ENCODE measurements around the gene LIF.

The LIF gene

GRCh38 chr22:30250039-30250565 lies 3.5 kb upstream of the LIF start:
- no peak overlapping the region for H3K4me3 ChIP-seq (ENCODE audit: low read depth, low read length)
- no peak for TF ChIP-seq ZNF416 (tag by site-specific recombination; IDR thresholded peaks at IDR 0.05)
- TF ChIP-seq ZNF837 (tag by site-specific recombination; IDR thresholded peaks at IDR 0.05) = no peak
- no peak for TF ChIP-seq AEBP2 (tag by site-specific recombination; IDR thresholded peaks at IDR 0.05; ENCODE audit: borderline replicate concordance)
- no peak for TF ChIP-seq GLIS2 (tag by site-specific recombination; IDR thresholded peaks at IDR 0.05)
- TF ChIP-seq ZNF610 (tag by site-specific recombination; IDR thresholded peaks at IDR 0.05; ENCODE audit: borderline replicate concordance) = no peak
- TF ChIP-seq SCRT2 (tag by site-specific recombination; IDR thresholded peaks at IDR 0.05) = no peak
- no peak overlapping the region for H3K27ac ChIP-seq (ENCODE audit: extremely low read depth, low read depth, low read length)
- H3K9me3 ChIP-seq (ENCODE audit: control insufficient read depth, insufficient read depth, low read depth, low read length) = no peaks in the 10 kb centered on the region
- CTCF ChIA-PET = interaction anchor here (0.7 to 3.1 kb wide), 4 partner anchors 12 to 235 kb away, joined by 3 to 16 read pairs (median 3); no protein-coding TSS in a partner anchor
- no peaks in the 10 kb centered on the region for H3K36me3 ChIP-seq (ENCODE audit: control insufficient read depth in 2 of 2, insufficient read depth in 1 of 2, low read length in 2 of 2)
- POLR2A ChIA-PET = interaction anchor here (0.6 kb wide), 1 partner anchor 43 kb away, joined by 4 read pairs; no protein-coding TSS in a partner anchor
- peaks cover 3% of the 10 kb centered on the region for H3K4me1 ChIP-seq (ENCODE audit: control insufficient read depth, insufficient read depth, low read length)

GRCh38 chr22:30249049-30250038 lies 2.8 kb upstream of the LIF start:
- Histone ChIP-seq H3K27ac (ENCODE audit: extremely low read depth, low read depth, low read length) (no peak overlapping the region), H3K36me3 (ENCODE audit: control insufficient read depth in 2 of 2, insufficient read depth in 1 of 2, low read length in 2 of 2) (peaks cover 0 to 5% of the 10 kb centered on the region in 2 experiments; a peak in 1 of 3 replicates), H3K4me1 (ENCODE audit: control insufficient read depth, insufficient read depth, low read length) (peaks cover 3% of the 10 kb centered on the region), H3K9me3 (ENCODE audit: control insufficient read depth, insufficient read depth, low read depth, low read length) (no peaks in the 10 kb centered on the region), H3K4me3 (ENCODE audit: low read depth, low read length) (no peak overlapping the region)
- ChIA-PET CTCF (interaction anchor here (0.5 to 3.1 kb wide), 5 partner anchors 91 to 235 kb away, joined by 3 to 16 read pairs (median 3); no protein-coding TSS in a partner anchor), POLR2A (no interaction called here)
- TF ChIP-seq ZIC2 (tag by site-specific recombination; IDR thresholded peaks at IDR 0.05) = peak; percentile 53
- peak; percentile 83 for TF ChIP-seq WT1 (tag by site-specific recombination; IDR thresholded peaks at IDR 0.05)
- no peak for TF ChIP-seq ZNF175 (tag by site-specific recombination; IDR thresholded peaks at IDR 0.05)
- TF ChIP-seq ZBTB1 (tag by site-specific recombination; IDR thresholded peaks at IDR 0.05) = no peak
- TF ChIP-seq KLF1 (tag by site-specific recombination; IDR thresholded peaks at IDR 0.05) = peak; percentile 88
- TF ChIP-seq KLF17 (tag by site-specific recombination; IDR thresholded peaks at IDR 0.05) = peak; percentile 52; the same call in 1 of the 2 replicates
- TF ChIP-seq REPIN1 (tag by site-specific recombination; IDR thresholded peaks at IDR 0.05; ENCODE audit: low read depth) = no peak
- TF ChIP-seq EGR2 (tag by site-specific recombination; IDR thresholded peaks at IDR 0.05; ENCODE audit: low read depth) = peak; percentile 43; the same call in 1 of the 2 replicates
- no peak for TF ChIP-seq ZFP37 (tag by site-specific recombination; IDR thresholded peaks at IDR 0.05)
- peak; percentile 63 for TF ChIP-seq ZFHX2 (tag by site-specific recombination; conservative IDR thresholded peaks at IDR 0.05)
- TF ChIP-seq MYNN (tag by site-specific recombination; IDR thresholded peaks at IDR 0.05; ENCODE audit: borderline replicate concordance) = no peak
- TF ChIP-seq ZNF169 (tag by site-specific recombination; IDR thresholded peaks at IDR 0.05) = no peak

- peaks cover 0 to 13% of the 10 kb centered on the region in 2 experiments; a peak in 1 of 3 replicates for H3K36me3 ChIP-seq (ENCODE audit: control insufficient read depth in 2 of 2, insufficient read depth in 1 of 2, low read length in 2 of 2)
- no peak for TF ChIP-seq ZNF692 (tag by site-specific recombination; IDR thresholded peaks at IDR 0.05)
- no peak for TF ChIP-seq ZNF404 (tag by site-specific recombination; IDR thresholded peaks at IDR 0.05)
- TF ChIP-seq ZNF155 (tag by site-specific recombination; IDR thresholded peaks at IDR 0.05) = no peak
- TF ChIP-seq ZNF549 (tag by site-specific recombination; IDR thresholded peaks at IDR 0.05) = no peak
- no peak for TF ChIP-seq GLI2 (tag by site-specific recombination; IDR thresholded peaks at IDR 0.05; ENCODE audit: borderline replicate concordance, low read depth)
- TF ChIP-seq SETDB1 (IDR thresholded peaks at IDR 0.05; ENCODE audit: insufficient read length, low read length) = no peak
- H3K9me3 ChIP-seq (ENCODE audit: control insufficient read depth, insufficient read depth, low read depth, low read length) = no peaks in the 10 kb centered on the region
- CTCF ChIA-PET = interaction anchor here (0.5 kb wide), 2 partner anchors 15 to 142 kb away, joined by 3 read pairs; no protein-coding TSS in a partner anchor
- POLR2A ChIA-PET = no interaction called here
- H3K27ac ChIP-seq (ENCODE audit: extremely low read depth, low read depth, low read length) = no peak overlapping the region
- H3K4me1 ChIP-seq (ENCODE audit: control insufficient read depth, insufficient read depth, low read length) = peaks cover 3% of the 10 kb centered on the region
- H3K4me3 ChIP-seq (ENCODE audit: low read depth, low read length) = no peak overlapping the region
These were observed 1.9 kb upstream of the LIF start for GRCh38 chr22:30248484-30248883.

All from HEK293 (cell line).